NCI-H2029 treated with DMSO at 0.1 percent for 48 hours (cell line): ENCODE results near the gene UNC5C.
"Not testable (repeated sequence)": the region's sequence is repeated elsewhere in the genome, so short reads cannot be mapped to it uniquely, and the experiment has no call there.

ENCODE experiments used
- DNase-seq: peaks from one replicate; lab custom pipeline; 2025; lab: John Stamatoyannopoulos, UW

The UNC5C gene

DNA sequence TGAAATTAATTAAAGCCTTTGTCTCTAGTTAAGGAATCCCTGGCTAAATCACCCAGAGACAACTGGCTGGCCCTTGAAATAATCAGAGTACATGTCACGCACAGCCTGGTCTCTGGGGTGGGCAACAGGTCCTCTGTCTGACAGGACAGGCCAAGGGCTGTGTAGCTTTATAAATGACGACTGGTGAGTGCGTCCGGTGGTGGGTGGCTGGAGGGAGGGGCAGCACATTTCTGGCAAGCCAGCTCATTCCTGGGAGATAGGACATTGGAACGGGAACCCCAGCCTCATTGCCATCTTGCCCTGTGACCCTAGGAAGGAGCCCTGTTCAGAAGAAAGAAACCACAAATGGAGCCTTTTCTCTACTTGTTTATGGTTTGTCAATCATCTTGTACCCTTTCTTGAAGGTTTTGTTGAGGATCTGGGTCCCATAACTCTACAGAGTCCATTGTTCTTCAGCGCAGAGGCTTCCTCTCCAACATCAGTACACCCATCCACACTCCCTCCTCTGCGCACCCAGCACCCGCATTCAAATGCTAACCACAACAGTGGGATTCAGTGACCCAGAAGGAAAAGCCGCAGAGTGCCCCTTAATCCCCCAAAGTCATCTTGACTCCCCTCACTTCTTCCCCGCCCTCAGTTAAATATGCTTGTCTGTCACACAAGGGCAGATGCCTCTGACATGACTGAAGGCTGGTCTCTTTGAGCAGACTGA, 368.1 kb downstream of the UNC5C start:
- no peak for DNase-seq

DNA sequence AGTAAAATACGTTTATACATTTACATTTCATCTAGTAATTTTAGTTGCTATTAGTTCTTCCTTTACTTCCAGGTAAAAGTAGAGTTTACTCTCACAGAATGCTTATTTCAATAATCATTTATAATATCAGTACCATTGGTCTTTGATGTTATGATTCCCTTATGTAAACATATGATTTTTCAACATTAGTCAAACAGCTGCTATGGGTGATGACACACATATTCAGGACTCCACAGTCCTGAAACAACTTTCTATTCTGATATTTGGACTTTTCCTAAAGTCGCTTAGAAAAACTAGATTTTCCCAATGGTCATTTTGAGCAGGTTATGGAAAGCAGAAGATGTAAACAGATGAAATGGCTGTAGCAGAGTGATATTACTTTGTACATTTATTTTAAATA, 369.8 kb downstream of the UNC5C start:
- DNase-seq: no peak

DNA sequence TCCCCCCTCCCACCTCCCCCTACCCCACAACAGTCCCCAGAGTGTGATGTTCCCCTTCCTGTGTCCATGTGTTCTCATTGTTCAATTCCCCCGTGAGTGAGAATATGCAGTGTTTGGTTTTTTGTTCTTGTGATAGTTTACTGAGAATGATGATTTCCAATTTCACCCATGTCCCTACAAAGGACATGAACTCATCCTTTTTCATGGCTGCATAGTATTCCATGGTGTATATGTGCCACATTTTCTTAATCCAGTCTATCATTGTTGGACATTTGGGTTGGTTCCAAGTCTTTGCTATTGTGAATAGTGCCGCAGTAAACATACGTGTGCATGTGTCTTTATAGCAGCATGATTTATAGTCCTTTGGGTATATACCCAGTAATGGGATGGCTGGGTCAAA, 377.4 kb downstream of the UNC5C start:
- DNase-seq: not testable (repeated sequence)

DNA sequence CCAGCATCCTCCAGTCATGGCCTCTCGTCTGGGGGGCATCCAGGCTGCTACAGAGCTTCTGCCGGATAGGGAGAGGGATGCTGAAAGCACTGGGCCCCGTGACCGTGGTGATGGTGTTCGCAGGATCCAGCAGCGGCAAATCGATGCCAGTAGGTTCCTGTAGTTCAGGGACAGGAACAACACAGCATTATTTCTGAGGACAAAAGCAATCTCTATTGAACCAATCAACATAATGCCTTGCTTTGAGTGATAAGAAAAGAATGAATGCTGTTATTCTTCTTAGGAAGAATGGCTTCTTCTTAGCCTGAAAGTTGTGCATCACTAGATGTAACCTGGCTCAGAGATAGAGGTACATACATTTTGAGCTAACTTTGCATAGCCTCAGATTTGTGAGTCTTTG, 378.6 kb downstream of the UNC5C start:
- DNase-seq: no peak

DNA sequence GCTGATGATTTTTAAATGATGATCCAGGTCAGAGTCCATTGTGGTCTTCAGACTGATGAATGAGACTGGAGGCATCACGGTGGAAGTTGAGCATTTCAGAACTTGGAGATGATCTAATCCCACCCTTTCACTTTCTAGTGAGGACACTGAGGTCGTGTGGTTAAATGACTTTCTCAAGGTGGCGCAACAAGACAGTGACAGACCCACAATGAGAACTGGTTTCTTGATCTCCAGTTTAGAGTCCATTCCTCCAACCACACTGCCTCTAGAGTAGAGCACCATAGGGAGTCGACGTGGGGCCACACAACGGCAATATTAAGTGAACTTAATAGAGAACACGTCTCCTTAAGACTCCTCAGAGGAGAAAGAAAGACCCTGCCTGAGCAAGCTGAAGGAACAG, 381.0 kb downstream of the UNC5C start:
- DNase-seq: no peak

DNA sequence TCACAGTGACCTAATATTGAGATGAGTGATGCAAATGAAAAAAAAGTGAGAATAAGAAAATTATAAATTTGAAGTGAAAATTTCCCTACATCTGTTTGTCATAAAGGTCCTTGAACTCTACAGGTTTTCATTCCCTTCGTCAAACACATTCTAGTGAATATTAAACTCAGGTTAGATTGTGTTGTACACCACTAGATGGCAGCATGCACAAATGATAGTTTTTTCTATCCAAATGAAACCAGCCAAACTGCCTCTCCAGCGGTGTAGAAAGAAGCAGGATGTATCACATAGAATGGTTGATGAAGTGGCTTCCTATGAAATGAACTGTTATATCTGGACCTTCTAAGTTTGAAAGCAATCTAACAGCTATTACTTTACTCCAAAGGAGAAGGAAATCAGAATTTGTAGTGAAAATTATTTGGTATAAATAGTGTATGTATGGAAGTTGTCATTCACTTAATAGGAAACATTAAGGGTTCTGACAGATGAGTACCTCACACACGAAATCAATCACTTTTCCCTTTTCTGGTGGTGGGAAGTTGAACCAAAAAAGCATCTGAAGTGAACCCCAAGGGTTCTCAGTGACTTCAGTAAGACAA, 382.7 kb downstream of the UNC5C start:
- peak; percentile 53 for DNase-seq

GRCh38 chr4:95162867-95163266, 385.9 kb downstream of the UNC5C start:
- no peak for DNase-seq

GRCh38 chr4:95161781-95162469, 386.8 kb downstream of the UNC5C start:
- DNase-seq: no peak

- DNase-seq: no peak
These were observed 389.4 kb downstream of the UNC5C start for GRCh38 chr4:95159384-95159783.

DNA sequence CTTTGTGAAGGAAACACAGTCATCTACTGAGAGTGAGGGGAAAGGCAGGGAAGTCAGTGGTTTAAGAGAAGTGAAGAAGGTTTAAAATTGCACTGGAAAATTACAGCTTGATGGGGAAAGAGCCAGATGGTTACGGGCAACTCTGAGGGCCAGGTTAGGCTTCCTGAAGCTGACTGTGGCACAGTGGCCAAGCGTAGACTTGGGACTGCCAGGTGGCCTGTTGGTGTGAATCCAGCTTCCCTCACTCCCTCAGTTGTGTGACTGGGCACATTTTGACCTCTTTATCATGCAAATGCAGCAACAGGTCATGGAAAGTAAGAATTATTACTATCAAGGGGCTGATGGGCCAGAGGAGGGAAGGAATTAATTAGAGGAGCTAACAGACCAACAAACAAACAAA, 390.1 kb downstream of the UNC5C start:
- no peak for DNase-seq

- DNase-seq: no peak
These were observed 390.7 kb downstream of the UNC5C start for GRCh38 chr4:95158045-95158444.

DNA sequence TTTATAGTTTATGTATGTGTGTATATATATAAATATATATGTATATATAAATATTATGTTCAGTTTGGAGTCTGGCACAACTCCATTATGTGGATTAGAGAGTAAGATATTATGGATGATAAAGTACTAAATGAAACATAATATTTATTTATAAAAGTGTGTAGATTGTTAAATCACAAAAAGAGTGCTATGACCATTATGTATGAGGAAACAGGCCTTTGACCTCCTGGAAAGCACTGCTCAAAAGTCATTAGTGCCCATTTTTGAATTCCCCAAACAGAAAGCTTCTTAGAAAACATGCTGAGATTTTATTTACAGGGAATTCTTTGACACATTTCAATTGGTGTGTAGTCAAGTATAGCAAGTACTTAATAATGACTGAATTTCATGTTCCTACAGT, 391.2 kb downstream of the UNC5C start:
- no peak for DNase-seq

DNA sequence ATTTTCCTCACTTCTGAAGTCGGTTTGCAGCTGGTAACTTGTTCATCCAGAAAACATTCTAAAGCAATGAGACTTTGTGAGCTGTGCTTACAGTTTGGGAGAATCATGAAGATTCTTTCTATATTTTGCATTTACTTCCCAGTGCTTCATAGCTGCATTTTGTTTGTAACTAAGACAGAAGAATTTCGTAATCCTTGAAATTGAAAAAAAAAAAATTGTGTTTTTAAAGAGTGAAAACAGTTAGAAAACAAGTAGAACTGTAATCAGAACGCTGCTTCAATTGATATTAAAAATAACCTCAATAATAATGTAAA, 392.4 kb downstream of the UNC5C start:
- DNase-seq: no peak

DNA sequence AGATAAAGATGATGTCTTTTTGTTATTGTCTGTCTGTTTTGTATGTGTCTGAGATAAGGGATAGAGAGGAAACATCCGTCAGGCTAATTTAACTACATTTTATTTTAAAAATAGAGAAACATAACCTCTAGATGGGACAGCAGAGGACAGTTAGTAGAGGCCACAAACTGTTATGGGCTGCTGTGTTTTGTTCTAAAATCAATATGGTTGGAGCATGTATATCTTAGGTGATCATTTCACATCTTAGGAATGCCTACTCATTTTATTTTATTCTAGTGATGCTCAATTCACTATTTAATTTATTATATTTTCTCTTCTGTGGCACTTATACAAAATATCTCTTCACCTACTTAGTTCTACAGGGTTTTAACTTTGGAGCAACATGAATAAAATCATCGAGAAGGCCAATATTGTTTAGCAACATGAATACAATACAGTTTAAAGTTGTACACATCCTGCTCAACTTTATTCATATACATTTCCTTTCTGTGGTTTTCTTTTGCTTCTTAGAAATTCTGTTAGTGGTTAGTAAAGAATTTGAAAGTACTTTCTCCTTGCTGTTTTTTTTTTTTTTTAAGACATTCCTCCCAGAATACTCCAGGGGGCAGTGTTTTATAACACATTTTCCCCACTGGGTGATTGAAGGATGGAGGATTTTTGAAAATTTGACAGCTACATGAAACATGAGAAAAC, 392.9 kb downstream of the UNC5C start:
- DNase-seq: no peak

- DNase-seq: no peak
These were observed 395.6 kb downstream of the UNC5C start for GRCh38 chr4:95153182-95153581.

- DNase-seq: no peak
These were observed 397.5 kb downstream of the UNC5C start for GRCh38 chr4:95151255-95151654.

DNA sequence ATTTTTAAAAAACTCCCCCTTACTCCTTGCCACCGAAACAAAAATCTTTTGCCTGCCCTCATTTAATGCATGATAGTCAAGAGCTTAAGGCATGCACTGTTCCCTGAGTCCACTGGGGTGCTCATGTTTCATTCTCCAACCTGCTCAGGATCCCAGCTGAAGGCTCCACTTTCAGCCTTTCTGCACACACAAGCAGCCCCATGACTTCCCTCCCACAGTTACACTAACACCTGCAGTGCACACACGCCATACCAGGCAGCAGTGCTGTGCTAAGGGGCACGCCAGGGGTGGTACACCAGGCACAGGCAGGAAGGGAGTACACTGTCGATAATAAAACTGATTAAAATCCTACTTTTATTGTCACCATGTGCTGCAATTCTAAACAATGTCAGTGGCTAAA, 405.8 kb downstream of the UNC5C start:
- DNase-seq: no peak

GRCh38 chr4:95141361-95141760, 407.4 kb downstream of the UNC5C start:
- no peak for DNase-seq

DNA sequence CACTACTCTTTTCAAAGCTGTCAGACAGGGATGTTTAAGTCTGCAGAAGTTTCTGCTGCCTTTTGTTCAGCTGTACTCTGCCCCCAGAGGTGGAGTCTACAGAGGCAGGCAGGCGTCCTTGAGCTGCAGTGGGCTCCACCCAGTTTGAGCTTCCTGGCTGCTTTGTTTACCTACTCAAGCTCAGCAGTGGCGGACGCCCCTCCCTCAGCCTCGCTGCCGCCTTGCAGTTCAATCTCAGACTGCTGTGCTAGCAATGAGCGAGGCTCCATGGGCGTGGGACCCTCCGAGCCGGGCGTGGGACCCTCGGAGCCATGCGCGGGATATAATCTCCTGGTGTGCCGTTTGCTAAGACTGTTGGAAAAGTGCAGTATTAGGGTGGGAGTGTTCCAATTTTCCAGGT, 409.3 kb downstream of the UNC5C start:
- not testable (repeated sequence) for DNase-seq

GRCh38 chr4:95134016-95134415, 414.8 kb downstream of the UNC5C start:
- not testable (repeated sequence) for DNase-seq

- no peak for DNase-seq
These were observed 418.9 kb downstream of the UNC5C start for GRCh38 chr4:95129821-95130311.

- no peak for DNase-seq
These were observed 419.7 kb downstream of the UNC5C start for GRCh38 chr4:95129031-95129430.
